Anterior cingulate cortex (tissue), 58 donors: ENCODE measurements around the gene TTC28.
"Not testable (repeated sequence)": the region's sequence is repeated elsewhere in the genome, so short reads cannot be mapped to it uniquely, and the experiment has no call there.

ENCODE experiments used
- DNase-seq, 58 donors: peaks; one replicate each; lab custom pipeline; 2025; lab: John Stamatoyannopoulos, UW

Gene TTC28

DNA sequence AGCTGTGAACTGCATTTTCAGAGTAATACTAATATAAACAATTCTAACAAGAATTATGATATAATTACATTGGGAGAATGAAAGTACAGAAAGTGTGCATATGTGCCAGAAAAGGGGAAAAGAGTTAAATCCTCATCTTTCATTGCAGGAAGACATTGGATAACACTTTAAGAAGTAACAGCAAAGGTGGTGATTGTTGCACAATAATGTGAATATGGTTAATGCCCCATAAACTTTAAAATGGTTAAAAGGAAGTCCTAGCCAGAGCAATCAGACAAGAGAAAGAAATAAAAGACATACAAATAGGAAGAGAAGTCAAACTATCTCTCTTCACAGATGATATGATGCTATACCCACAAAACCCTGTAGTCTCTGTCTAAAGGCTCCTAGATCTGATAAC, 111.5 kb downstream of the TTC28 start:
- DNase-seq = no peak

- DNase-seq = not testable (repeated sequence)
Observed at GRCh38 chr22:28566920-28567499, 112.6 kb downstream of the TTC28 start.

- DNase-seq = no peak
Observed at GRCh38 chr22:28563636-28564035, 116.0 kb downstream of the TTC28 start.

GRCh38 chr22:28562324-28562723, 117.3 kb downstream of the TTC28 start:
- DNase-seq = no peak

DNA sequence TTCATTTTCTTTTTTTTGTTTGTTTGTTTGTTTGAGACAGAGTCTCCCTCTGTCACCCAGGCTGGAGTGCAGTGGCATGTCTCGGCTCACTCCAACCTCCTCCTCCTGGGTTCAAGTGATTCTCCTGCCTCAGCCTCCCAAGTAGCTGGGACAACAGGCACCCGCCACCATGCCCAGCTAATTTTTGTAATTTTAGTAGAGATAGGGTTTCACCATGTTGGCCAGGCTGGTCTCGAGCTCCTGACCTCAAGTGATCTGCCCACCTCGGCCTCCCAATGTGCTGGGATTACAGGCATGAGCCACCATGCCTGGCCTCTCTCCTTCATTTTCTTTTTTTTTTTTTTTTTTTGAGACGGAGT, 118.9 kb downstream of the TTC28 start:
- not testable (repeated sequence) for DNase-seq

DNA sequence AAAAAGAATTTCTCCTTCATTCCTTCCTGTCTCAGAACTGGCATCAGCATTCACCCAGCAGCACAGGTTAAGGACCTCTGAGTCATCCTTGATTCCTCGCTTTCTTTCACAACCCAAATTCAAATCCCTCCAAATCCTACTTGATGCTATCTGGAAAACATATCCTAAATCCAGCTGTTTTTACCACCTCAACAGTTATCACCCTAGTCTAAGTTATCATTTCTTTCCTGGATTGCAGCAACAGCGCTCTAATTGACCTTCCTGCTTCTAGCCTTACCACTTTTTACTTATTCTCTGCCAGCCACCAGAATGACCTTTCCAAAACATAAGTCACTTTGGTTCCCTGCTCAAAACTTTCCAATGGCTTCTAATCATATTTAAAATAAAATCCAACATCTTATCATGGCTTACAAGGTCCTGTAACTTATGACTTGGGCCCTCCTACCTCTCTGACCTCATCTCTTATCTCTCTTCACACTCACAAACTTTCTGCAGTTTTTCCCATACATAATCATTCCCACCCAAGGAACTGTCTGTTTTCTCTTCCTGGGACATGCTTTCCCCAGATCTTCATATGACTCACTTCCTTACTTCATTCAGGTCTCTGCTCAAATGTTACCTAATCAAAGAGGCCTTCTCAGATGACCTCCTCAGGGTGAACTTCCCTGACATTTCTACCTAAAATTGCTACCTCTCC, 119.4 kb downstream of the TTC28 start:
- no peak for DNase-seq

DNA sequence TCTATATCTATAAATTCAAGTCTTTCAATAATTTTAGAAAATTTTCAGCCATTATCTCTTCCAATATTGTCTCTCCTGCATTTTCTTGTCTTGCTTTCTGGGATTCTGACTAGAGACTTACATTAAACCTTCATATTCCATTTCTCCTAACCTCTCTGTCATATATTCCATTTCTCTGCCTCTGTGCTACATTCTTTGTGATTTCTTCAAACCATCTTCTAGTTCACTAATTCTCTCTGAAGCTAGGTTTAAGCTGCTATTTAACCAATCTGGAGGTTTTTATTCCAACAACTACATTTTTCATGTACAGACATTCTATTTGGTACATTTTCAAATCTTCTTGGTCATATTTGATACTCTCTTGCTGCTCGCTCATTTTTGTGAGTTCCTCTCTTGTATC, 122.5 kb downstream of the TTC28 start:
- DNase-seq = no peak

- not testable (repeated sequence) for DNase-seq
Observed at GRCh38 chr22:28553108-28553866, 126.4 kb downstream of the TTC28 start.

GRCh38 chr22:28548406-28548805, 131.2 kb downstream of the TTC28 start:
- no peak for DNase-seq

DNA sequence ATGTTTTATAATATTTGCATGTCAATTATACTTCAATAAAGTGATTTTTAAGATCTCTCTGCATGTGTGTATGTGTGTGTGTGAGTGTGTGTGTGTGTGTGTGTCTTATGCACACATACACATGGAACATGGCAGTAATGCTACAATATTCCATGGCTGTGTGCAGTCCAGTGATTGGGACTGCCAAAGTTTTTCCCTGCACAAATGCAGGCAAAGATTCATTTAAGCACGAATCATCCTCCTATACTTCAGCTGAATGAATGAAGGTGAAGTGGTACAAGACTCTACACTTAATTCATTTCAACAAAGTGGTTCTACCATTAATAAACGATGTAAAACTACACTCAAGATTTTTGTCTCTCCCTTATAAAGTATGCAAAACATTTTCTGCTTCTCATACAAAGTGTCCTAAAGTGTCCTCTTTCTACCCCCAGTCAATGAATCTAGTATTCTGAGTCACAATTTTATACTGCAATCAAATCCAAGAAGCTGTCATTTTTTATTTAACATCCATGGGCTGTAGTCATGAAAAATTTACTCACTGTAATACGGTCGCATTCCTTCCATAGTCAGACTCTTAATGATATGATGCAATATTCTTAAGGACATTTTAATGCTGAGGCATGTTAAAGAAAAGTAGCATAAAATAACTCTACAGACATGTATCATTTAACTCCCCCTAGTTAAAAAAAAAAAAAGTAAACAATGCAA, 132.4 kb downstream of the TTC28 start:
- no peak for DNase-seq

GRCh38 chr22:28544431-28544868, 135.2 kb downstream of the TTC28 start:
- no peak for DNase-seq

GRCh38 chr22:28542980-28543621, 136.5 kb downstream of the TTC28 start:
- no peak for DNase-seq

- no peak for DNase-seq
Observed at GRCh38 chr22:28541137-28541536, 138.5 kb downstream of the TTC28 start.

GRCh38 chr22:28538922-28539321, 140.7 kb downstream of the TTC28 start:
- DNase-seq = no peak

DNA sequence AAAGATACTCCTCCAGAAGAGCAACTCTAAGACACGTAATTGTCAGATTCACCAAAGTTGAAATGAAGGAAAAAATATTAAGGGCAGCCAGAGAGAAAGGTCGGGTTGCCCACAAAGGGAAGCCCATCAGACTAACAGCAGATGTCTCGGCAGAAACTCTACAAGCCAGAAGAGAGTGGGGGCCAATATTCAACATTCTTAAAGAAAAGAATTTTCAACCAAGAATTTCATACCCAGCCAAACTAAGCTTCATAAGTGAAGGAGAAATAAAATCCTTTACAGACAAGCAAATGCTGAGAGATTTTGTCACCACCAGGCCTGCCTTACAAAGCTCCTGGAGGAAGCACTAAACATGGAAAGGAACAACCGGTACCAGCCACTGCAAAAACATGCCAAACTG, 149.1 kb downstream of the TTC28 start:
- DNase-seq = not testable (repeated sequence)

DNA sequence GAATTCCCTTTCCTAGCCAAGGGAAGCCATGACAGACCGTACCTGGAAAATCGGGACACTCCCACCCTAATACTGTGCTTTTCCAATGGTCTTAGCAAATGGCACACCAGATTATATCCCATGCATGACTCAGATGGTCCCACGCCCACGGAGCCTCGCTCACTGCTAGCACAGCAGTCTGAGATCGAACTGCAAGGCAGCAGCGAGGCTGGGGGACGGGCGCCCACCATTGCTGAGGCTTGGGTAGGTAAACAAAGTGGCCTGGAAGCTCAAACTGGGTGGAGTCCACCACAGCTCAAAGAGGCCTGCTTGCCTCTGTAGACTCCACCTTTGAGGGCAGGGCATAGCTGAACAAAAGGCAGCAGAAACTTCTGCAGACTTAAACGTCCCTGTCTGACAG, 150.5 kb downstream of the TTC28 start:
- DNase-seq = not testable (repeated sequence)

DNA sequence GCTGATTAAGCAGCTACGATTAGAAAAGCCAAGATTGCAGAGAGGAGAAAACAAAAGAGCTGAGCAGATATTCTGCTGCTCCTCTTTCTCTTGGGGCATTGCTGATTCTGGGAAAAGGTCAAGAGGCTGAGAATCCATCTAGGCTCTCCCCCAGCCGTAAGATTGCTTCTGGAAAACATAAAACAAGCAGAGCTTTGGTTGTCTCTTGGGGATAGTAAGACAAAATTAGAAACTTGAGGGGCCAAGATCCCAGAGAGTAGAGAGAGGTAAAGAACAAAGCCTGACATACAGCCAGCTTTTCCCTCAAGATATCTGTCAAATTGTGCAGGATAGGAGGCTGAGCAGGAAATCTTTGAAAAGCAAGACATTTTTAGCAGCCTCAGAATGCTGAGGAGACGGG, 158.2 kb downstream of the TTC28 start:
- no peak for DNase-seq

DNA sequence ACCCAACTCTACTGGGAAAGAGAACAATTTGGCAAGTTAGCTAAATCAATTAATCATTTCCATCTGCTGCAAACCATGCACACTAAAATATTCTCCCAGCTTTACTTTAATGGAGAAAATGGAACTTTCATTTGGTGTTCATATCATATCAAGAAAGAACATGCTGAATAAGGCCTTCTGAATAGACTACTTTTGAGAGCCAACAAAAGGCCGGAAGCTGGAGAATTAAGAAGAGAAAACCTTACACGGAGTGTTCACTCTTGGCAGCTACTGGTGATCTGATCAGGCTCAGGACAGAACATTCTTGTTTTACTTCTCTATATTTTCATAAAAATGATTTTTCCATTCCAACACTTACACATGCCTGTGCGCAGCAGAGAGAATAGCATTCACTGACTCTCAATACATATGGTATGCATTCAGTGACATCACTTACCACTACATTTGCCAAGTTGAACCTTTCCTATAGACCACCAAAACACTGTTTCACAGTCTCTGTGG, 165.3 kb downstream of the TTC28 start:
- no peak for DNase-seq

DNA sequence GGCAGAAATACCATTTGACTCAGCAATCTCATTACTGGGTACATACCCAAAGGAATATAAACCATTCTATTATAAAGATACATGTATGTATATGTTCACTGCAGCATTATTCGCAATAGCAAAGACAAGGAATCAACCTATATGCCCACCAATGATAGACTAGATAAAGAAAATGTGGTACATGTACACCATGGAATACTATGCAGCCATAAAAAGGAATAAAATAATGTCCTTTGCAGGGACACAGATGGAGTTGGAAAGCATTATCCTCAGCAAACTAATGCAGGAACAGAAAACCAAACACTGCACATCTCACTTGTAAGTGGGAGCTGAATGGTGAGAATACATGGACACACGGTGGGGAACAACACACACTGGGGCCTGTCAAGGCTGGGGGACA, 167.3 kb downstream of the TTC28 start:
- DNase-seq = not testable (repeated sequence)

DNA sequence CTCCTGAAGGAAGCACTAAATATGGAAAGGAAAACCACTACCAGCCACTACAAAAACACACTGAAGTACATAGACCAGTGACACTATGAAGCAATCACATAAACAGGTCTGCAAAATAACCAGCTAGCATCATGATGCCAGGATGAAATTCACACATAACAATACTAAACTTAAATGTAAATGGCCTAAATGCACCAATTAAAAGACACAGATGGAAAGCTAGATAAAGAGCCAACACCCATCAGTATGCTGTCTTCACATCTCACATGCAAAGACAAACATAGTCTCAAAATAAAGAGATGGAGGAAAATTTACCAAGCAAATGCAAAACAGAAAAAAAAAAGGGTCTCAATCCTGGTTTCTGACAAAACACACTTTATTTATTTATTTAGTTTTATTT, 171.7 kb downstream of the TTC28 start:
- DNase-seq = no peak
